GM19467 (cell line): ENCODE results near the gene ANKRD33B.
"Not testable (repeated sequence)": the region's sequence is repeated elsewhere in the genome, so short reads cannot be mapped to it uniquely, and the experiment has no call there.

Experiments used
- ATAC-seq: cut with Tn5 transposase; IDR thresholded peaks from one replicate; pipeline ENCODE4 v1.9.1; 2021; ENCODE audit warnings: mild to moderate bottlenecking, moderate library complexity; ENCODE audit not compliant: unreplicated experiment

The ANKRD33B gene

DNA sequence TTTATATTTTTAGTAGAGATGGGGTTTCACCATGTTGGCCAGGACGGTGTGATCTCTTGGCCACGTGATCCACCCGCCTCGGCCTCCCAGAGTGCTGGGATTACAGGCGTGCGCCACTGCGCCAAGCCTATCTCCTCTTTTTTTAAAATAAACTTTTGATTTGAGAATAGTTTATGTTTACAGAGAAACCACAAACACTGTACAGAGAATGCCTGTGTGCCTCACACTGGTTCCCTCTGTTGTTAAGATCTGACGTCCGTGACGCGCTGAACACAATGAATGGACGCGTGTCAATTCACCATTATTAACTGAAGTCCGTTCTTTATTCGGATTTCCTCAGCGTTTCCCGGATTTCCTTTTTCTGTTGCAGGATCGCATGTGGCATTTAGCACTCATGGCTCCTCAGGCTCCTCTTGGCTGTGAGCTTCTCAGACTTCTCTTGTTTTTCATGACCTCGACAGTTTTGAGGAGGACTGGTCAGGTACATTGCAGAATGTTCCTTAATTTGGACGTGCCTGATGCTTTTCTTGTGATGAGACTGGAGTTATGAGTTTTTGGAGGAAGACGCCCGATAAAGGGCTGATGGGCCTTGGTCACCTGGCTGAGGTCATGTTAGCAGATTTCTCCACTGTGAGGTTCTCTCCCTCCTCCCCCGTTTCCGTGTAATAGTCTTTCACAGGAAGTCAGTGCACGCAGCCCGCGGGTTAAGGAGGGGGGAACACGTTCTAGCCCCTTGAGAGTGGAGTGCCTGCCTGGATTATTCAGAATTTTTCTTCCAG lies 69.6 kb downstream of the ANKRD33B start:
- no peak for ATAC-seq

DNA sequence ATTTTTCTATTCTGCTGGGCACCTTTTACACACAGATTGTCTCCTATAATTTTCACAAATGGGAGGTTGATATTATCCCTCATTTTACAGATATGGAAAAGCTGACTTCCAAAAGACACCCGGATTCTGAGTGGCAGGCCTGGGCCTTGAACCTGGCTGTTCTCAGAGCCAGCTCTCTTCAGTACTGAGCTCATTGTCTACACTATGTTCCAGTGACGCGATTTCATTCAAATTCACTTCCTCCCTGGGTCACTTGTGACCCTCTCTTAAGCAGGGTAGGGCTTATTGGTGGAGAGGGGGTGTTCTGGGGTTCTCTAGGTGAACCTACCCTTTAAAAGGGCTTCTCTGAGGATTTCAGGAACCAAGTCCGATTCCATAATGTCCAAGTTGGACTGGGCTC lies 70.2 kb downstream of the ANKRD33B start:
- ATAC-seq = no peak

DNA sequence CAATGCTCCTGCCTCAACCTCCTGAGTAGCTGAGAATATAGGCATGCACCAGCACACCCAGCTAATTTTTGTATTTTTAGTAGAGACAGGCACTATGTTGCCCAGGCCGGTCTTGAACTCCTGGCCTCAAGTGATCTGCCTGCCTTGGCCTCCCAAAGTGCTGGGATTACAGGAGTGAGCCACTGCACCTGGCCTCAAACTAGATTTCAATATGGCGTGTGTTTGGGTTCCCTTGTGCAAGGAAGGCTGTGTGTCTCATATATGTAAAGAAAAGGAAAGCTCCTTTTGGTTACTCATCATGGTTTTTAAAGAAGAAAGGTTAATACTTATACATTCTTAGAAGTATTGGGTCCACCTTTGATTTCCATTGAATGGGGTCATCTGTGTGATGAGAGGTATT lies 70.7 kb downstream of the ANKRD33B start:
- ATAC-seq = no peak

GRCh38 chr5:10635257-10635866 lies 71.5 kb downstream of the ANKRD33B start:
- peak; percentile 61 for ATAC-seq

DNA sequence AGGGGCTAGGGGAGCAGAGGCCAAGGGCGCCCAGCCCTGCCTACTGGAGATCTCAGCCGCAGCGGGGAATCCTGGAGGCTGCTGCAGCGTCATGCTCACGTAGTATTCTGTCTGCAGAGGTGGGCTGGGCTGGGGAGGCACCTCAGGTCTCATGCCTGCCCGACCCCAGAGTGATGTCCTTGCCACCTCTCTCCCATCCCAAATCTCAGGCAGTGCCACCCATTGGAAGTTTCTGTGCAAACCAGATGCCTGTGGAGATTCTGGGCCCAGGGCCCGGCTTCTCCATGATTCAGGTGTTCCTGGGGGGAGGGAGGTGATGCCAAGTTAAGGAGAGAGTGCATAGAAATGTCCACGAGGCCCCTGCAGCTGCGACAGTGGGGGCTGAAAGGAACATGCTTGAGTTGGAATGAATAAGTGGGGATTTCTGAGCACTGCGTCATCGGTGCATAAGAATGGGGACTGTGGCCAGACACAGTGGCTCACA lies 72.0 kb downstream of the ANKRD33B start:
- ATAC-seq = no peak

DNA sequence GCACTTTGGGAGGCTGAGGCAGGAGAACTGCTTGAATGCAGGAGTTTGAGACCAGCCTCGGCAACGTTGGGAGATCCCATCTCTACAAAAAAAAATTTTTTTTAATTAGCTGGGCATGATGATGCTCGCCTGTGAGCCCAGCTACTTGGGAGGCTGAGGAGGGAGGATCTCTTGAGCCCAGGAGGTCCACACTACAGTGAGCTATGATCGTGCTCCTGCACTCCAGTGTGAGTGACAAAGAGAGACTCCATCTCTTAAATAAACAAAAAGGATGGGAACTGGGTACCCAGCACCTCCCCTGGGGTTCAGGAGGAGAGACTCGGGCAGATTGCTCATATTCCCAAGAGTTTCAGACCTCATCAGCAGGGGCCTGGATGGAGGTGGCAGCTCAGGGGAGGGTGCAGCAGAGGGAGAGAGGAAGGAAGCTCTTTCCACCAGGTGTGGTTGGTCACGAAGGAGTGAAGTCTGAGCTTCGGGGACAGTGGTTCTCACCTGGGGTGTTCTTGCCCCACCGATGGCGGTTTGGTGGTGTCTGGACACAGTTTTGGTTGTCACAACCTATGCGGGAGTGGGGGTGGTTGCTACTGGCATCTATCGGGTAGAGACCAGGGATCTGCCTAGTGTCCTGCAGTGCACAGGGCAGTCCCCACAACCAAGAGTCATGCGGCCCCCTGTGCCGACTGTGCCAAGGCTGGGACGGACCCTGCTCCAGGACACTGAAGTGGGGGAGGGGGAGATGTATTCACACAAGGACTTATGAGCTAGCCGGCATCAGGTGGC lies 72.7 kb downstream of the ANKRD33B start:
- ATAC-seq = no peak

DNA sequence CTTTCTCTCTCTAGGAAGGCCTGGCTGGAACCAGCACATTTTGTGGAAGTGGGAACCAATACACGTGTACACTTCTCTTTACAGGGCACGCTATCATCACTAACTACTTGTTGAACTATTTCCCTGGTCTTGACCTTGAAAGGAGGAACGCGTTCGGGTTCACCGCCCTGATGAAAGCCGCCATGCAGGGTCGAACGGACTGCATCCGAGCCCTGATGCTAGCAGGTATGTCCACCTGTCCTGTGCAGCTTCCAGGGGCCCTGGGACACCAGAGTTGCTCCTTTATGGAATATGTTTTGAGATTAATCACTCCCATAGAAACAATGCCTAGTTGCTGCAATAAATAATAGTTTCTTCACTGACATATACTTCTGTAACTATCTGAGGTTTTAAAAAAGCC lies 74.1 kb downstream of the ANKRD33B start:
- no peak for ATAC-seq

- ATAC-seq = not testable (repeated sequence)
Measured at GRCh38 chr5:10638723-10639122, 74.9 kb downstream of the ANKRD33B start.

GRCh38 chr5:10639846-10640368 lies 76.0 kb downstream of the ANKRD33B start:
- no peak for ATAC-seq

DNA sequence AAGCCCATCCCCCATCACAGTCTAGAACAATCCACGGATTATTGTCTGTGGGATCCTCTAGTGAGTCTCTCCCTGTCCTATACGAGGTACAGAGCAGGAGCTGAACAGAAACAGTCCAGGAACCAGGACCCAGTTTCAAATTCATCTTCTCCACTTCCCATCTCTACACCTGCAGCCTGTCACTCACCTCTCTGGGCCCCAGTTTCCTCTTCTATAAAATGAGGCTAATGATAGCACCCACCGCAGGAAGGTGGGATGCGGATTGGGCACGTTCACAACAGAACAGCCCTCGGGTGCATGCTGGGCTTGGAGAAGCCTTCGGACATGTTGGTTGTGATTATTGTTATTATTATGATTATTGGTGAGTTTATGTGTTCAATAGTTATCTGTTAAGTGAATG lies 78.5 kb downstream of the ANKRD33B start:
- ATAC-seq = no peak

DNA sequence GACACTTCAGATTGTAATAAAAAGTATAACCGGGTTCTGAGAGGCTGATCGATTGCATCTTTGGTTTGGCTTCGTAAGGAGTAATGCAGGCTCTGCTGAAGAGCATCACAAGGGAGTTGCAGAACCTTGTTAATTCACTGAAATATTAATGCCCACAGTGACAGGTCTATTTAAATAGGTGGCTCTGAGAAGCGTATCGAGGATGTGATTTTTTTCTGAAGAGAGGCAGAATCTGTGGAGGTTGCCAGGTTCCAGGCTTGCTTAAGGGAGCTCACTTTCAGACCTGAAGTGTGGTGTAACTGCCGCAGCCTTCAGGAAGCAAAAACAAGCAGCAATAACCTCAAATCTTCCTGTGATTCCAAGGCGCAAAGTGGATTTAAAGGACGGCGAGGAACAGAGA lies 80.3 kb downstream of the ANKRD33B start:
- ATAC-seq = no peak

- ATAC-seq = no peak
Measured at GRCh38 chr5:10645146-10645545, 81.3 kb downstream of the ANKRD33B start.

DNA sequence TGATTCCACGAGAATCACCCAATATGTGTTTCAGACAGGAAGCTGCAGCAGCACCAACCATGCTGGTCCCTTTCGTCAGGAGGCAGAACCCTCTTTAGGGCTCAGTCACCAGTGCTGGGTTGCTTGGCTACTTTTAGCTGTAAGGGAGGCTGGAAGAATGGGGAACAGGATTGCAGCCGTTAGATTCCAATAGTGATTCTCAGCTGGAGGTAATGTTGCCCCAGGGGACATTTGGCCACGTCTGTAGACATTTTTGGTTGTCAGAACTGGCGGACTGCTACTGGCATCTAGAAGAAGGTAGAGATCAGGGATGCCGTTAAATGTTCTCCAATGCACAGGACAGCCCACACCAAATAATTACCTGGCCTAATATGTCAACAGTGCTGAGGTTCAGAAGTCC lies 81.8 kb downstream of the ANKRD33B start:
- ATAC-seq = no peak

DNA sequence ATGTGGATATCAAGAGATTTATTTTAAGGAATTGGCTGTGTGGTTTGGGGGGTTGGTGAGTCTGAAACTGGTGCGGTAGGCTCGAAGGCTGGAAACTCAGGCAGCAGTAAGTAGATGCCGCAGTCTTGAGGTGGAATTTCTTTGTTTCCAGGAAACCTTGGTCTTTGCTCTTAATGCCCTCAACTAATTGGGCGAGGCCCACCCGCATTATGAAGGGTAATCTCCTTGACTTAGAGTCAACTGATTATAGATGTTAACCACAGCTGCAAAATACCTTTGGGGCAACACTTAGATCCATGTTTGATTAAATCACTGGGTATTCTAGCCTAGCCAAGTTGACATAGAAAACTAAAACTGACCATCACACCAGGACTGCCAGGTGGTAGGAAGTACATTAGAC lies 83.8 kb downstream of the ANKRD33B start:
- no peak for ATAC-seq

DNA sequence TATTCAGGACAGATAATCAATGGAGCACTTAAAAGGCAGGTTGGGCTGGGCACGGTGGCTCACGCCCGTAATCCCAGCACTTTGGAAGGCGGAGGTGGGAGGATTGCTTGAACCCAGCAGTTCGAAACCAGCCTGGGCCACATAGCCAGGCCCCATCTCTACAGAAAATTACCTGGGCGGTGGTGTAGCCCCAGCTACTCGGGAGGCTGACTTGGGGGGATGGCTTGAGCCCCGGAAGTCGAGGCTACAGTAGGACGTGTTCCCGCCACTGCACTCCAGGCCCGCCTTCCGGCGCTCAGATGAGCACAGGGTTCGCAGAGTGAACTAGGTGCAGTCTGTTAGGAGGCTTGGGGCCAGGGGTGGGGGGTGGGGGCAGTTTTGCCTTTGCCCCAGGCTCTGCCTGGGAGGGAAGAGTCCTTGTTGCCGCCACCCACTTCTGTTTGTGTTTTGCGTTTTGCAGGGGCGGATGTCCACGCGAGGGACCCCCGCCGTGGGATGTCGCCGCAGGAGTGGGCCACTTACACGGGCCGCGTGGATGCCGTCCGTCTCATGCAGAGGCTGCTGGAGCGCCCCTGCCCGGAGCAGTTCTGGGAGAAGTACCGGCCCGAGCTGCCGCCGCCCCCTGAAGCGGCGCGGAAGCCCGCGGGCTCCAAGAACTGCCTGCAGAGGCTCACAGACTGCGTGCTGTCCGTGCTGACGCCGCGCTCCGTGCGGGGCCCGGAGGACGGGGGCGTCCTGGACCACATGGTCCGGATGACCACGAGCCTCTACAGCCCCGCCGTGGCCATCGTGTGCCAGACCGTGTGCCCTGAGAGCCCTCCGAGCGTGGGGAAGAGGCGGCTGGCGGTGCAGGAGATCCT lies 85.2 kb downstream of the ANKRD33B start:
- ATAC-seq = no peak

- ATAC-seq = no peak
Measured at GRCh38 chr5:10649666-10650380, 86.0 kb downstream of the ANKRD33B start.

GRCh38 chr5:10652151-10652550 lies 88.3 kb downstream of the ANKRD33B start:
- no peak for ATAC-seq

DNA sequence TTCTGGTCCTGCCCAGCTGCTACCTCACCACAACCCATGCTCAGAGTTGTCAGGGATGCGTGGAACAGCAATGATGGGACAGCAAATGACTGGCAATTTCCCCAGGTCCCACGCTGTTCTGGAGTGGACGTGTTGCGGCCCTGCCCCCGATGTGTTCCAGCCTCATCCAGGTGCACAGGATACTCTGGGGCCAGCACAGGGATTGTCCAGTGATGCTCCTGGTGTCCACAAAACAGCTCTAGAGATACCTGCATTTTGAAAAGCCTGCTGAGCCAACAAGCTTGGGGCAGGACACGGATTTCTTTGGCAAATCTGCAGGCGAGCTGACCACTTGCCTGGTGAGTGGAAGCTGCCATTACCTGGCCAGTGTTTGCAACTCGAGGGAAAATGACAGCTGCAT lies 88.7 kb downstream of the ANKRD33B start:
- ATAC-seq = no peak

- no peak for ATAC-seq
Measured at GRCh38 chr5:10653043-10653442, 89.2 kb downstream of the ANKRD33B start.
